Stimulated activated CD4-positive, alpha-beta T cell treated with anti-CD3 and anti-CD28 coated beads, TNF-alpha, amount 100 ng/mL, for 1 hour (primary cell): ENCODE data around the gene MLF2.
A peak's percentile ranks its signal among the peaks of the same experiment; 100 is the strongest.

Experiments used
- DNase-seq, 3 donors: peaks; one replicate each; pipeline ENCODE4 v3.0.0-alpha.2; 2020; ENCODE audit warnings: low read depth in 3 of 3, low spot score in 1 of 3

The MLF2 gene

DNA sequence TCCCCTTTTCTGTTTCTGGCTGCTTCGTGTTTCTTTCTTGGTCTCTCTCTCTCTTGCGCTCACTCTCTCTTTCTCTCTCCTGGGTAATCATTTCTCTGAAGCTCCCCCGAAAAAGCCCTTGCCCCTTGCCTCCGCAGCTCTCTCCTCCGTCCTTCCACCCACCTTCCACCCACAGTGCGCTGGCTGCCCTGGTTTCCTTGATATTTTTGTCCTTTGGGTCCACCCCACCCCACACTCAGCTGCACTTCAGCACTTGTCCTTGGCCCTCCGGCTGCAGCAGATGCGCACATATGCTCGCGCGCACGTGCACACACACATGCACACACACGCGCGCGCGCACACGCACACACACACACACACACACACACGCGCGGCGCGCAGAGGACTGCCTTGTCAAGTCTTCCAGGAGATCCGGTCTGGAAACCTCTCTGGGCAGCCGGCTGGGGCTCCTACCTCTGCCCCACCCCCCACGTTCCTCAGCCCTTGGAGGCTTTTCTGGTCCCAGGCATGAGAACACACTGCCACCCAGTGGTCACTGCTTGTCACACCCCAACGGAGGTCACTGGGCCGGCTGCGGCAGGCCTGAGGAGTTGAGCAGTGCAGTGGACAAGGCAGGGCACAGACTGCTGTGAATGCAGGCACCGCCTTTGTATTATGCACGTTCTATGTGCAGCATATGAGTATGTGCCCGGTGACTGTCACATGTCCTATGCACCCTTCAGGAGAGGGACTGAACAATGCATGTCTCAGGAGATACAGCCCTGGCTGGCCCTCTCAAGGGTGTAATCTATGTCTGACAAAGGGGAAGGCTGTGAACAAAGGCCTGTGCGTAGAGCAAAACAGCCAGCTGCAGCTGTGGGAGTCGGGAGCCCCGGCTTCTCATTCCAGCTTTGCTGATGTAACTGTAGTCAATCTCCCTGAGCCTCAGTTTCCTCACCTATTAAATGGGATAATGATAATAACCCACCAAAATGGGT lies 25.9 kb upstream of the MLF2 start:
- DNase-seq: peak; percentile 71 to 76 (median 75)

DNA sequence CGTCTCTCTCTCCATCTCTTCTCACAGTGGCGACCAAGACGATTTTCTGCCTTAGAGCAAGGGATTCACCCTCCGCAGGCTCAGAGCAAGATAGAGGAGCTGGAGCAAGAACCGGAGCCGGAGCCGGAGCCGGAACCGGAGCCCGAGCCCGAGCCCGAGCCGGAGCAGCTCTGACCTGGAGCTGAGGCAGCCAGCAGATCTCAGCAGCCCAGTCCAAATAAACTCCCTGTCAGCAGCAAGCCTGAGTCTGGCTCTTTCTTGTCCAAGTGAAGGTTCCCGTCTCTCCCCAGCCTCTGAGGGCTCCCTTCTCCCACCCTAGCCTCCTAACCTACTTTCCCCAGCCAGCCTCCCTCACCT lies 25.3 kb upstream of the MLF2 start:
- no peak for DNase-seq

- no peak for DNase-seq
These were observed 24.4 kb upstream of the MLF2 start for GRCh38 chr12:6777386-6777785.

DNA sequence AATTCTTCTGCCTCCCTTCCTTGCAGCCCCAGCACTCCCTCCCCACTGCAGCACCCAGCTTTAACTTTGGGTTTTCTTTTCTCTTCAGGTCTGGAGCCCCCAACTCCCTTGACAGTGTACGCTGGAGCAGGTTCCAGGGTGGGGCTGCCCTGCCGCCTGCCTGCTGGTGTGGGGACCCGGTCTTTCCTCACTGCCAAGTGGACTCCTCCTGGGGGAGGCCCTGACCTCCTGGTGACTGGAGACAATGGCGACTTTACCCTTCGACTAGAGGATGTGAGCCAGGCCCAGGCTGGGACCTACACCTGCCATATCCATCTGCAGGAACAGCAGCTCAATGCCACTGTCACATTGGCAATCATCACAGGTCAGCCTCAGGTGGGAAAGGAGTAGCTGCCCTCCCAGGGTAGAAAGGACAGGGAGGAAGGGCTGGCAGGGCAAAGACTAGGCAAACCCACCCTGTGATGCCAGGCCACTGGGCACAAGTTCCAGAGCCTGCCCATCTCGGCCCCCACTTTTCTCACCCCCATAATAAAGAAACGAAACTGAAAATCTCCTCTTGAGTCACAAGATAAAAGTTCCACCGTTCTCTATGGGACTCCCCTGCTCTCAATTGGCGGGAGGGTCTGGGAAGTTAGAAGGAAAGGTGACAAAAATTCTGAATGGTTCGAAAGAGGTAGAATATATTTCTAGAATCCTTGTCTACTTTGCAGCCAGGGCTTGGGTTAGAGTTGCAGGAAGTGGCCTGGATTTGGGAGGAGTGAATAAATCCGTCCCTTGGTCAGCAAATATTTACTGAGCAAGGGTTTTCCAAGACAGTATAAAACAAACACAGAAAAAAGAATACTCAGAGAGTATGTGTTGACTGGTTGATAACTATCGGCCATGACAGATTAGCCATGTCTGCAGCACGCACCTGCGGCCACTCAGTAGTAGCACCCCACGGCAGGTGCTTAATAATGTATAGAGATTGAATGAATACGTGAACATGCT lies 22.5 kb upstream of the MLF2 start:
- DNase-seq: no peak

- no peak for DNase-seq
These were observed 21.6 kb upstream of the MLF2 start for GRCh38 chr12:6774499-6775062.

DNA sequence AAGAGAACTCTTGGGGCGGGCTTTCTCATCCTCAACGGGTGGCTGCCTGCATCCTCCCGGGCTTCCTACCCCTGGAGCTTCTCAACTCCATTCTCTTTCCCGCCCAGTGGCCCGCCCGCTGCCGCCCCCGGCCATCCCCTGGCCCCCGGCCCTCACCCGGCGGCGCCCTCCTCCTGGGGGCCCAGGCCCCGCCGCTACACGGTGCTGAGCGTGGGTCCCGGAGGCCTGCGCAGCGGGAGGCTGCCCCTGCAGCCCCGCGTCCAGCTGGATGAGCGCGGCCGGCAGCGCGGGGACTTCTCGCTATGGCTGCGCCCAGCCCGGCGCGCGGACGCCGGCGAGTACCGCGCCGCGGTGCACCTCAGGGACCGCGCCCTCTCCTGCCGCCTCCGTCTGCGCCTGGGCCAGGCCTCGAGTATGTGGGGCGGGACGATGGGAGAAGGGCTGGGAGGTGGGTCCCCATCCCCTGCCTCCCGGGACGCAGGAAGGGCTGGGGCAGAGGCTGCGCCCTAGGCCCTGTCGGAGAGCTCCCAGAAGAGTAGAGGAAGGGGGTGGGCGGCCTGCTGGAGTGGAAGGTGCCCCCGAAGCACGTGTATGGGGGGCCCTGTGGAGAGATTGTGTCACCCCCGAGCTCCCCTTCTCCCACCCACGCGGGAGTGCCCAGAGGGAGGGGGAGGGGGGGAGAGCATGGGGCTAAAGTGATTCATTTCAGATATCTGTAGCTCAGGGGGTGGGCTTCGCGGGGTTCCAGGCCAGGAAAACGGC lies 20.8 kb upstream of the MLF2 start:
- no peak for DNase-seq

DNA sequence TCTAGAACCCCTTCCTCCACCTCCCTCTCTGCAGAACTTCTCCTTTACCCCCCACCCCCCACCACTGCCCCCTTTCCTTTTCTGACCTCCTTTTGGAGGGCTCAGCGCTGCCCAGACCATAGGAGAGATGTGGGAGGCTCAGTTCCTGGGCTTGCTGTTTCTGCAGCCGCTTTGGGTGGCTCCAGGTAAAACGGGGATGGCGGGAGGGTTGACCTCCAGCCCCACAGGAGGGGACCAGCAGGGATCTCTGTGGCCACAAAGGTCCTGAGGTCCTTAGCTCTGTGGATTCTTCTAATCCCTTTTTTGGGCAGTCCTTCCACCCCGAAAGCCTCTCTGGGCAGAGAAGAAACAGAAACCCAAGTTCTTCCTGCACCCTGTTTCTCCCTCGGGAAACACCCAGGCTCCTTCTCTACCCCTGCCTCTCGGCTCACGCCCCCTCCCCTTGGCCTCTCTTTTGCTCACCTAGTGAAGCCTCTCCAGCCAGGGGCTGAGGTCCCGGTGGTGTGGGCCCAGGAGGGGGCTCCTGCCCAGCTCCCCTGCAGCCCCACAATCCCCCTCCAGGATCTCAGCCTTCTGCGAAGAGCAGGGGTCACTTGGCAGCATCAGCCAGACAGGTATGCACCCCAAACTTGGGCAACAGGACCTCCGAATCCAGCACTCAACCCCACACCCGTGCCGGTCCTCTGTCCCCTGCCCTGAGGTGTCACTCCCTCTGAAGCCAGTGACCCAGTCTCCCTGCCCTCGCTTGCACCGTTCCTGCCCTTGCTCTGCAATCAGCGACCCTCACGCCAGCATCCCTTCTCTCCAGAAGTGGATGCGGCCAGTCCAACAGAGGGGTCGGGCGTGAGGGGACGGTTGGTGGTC lies 20.0 kb upstream of the MLF2 start:
- no peak for DNase-seq

DNA sequence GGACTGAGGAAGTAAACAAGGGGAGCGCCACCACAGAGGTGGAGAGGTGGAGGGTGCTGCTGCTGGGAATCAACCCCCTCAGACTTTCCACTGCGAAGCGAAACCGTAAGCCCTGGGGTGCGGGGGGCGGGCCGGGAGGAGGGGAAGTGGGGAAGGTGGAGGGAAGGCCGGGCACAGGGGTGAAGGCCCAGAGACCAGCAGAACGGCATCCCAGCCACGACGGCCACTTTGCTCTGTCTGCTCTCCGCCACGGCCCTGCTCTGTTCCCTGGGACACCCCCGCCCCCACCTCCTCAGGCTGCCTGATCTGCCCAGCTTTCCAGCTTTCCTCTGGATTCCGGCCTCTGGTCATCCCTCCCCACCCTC lies 19.4 kb upstream of the MLF2 start, which contains the start of gene LAG3:
TSS of gene LAG3 (plus strand) at position 190 of the 365 bp plus-strand sequence. CDS start 333 bp downstream, outside the sequence.
- no peak for DNase-seq

DNA sequence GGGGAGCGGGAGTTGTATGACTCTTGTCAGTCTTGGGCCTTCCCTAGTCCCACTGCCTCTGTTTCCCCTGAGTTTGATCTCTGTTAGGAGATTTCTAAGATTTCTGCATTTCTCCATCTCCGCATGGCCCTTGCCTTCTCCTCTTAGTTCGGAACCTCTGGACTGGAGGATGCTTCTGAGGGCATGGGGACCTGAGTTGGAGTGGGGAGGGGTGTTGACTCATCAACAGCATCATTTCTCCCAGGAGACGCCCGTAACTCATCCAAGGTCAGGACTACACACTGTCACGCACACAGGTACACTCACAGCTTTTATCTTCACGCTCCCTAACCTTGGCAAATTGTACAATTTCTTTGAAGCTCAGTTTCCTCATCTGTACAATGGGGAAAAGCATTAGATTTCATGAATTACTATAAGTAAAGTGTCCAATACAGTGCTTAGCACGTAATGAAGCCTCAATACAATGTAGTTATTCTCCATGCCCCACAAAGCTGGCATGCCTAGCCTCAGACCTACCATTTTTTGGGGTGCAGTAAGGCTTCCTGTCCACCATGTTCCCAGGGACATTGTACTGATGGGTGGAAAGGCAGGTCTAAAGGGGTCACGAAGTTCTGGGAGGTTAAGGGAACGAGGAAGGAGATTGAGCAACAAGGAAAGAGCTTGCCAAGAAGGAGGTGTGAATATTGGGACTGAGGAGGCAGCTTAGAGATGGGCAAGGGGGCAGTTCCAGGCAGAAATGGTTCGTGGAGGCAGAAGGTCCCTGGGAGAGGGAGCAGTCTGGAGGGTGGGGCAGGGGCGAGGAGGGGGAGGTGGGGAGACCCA lies 18.8 kb upstream of the MLF2 start:
- no peak for DNase-seq

DNA sequence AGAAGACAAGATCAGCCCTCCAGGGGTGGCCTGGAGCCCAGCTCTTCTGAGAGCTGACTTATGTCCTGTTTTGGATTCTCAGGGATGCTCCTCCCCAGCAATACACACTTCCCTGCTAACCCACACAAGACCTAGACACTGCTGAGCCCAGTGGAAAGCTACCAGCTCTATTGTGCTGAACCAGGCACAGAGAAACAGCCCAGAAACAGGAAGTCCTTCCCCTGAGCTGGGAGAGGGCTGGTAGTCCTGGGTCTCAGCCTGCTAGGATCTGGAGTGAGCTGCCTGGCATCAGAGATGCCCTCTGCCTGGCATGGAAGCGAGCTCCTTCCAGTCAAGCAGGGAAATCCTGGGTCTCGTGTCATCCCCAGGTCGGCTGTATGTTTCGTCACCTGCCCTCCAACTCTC lies 18.2 kb upstream of the MLF2 start:
- no peak for DNase-seq

DNA sequence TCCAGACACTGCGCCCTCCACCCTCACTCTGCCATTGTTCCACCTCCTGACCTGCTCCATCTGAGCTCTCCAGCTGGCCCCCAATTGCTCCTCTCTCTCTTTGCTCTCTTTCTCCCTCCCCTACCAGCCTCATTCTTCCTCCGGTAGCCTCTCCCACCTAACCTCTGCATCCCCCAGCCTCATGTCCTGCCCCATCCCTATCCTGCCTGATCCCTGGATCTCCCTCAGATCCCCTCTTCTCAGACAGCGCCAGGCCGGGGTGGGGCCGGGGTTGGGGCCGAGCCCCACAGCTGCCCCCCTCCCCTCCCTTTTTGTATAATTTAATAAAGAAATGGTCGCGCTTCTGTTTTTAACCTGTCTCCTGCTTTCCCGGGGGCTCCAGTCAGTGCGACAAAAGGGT lies 17.7 kb upstream of the MLF2 start:
- DNase-seq: no peak

DNA sequence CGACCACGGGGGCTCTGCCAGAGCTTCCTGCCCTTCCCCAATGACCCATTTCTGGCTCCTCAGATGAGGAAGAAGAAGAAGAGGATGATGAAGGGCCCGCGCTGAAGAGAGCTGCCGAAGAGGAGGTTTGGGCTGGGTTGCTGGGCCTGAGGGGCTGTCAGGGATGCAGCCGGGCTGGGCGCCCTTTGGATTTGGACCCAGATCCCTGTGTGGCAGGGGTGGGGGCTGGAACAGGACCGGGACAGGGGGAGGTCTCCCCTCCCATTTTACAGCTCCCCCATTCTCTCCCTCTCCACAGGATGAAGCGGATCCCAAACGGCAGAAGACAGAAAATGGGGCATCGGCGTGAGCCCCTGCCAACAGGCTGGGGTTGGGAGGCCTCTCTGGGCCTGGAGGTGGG lies 17.2 kb upstream of the MLF2 start:
- no peak for DNase-seq

DNA sequence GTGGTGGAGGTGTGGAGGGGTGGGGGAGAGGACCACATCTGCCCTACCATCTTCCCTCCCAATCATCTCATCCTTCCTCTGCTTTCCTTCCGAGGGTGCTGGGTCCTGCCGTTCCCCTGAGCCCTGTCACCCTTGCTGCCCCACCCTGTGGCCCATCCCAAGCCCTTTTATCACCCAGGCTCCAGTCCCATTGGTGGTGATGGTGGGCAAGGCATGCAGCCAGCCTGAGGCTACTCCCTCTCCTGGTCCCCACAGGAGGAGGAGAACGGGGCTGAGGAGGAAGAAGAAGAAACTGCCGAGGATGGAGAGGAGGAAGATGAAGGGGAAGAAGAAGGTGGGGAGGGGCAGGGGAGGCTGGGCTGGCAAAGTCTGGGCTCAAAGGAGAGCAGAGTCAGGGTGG lies 16.7 kb upstream of the MLF2 start:
- DNase-seq: no peak

DNA sequence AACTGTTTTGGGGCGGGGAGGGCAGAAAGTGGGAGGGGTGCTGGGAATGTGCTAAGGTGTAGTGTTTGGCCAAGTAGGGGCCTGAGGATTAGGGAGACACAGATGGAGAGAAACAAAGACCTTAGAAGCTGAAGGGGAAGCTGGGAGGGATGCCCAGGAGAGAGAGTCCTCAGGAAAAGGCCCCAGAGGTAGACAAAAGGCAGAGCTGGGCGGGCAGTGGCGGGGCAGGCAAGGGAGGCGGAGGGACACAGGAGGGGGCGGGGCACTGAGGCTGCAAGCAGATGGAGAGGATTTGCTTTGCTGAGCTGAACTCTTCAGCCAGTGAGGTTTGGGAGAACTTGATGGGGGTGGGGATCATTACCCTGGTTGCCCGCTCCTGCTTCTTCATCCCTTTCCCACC lies 16.0 kb upstream of the MLF2 start:
- no peak for DNase-seq

GRCh38 chr12:6768437-6768914 lies 15.5 kb upstream of the MLF2 start:
- no peak for DNase-seq

DNA sequence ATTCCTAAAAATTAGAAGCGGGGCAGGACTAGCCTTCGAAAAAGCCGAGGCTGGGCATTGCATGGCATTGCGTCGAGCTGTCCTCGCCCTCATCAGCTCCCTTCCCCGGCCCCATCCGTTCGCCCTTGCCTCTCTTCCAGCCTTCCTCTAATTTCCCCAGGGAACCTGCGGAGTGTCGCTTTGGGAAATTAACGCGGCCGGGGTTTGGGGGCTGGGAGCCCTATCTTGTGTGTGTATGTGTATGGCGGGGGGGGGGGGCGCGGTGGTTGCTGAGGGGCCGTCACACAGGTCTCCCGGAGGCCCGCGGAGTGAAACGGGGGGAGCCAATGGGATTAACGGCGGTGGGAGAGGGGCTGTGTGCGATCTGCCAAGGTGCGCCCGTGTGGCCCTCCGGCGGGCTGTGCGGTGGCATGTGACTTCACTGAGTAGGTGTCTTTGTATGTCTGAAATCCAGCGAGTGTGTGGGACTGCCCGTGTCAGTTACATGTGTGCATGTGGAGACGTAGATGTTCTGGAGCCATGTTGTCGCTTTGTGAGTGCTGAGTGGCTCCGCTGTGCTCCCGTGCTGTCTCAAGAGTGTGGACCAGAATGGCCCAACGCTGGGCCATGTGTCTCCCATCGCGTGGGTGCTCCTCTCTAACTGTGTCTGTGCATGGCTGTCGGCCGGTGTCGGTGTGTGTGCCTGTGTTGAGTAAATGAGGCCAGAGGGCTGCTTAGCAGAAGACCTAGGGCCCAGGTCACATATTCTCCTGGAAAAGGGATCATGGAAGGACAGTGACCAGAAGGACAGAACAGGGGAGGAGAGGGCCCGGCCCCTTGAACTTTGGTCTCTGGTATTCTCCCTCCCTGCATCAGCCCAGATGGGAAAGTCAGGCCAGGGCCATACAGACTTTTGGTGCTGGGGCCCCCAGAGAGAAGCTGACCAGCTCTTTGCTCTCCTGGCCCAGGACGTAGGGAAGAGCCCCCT lies 14.7 kb upstream of the MLF2 start:
- DNase-seq: no peak

DNA sequence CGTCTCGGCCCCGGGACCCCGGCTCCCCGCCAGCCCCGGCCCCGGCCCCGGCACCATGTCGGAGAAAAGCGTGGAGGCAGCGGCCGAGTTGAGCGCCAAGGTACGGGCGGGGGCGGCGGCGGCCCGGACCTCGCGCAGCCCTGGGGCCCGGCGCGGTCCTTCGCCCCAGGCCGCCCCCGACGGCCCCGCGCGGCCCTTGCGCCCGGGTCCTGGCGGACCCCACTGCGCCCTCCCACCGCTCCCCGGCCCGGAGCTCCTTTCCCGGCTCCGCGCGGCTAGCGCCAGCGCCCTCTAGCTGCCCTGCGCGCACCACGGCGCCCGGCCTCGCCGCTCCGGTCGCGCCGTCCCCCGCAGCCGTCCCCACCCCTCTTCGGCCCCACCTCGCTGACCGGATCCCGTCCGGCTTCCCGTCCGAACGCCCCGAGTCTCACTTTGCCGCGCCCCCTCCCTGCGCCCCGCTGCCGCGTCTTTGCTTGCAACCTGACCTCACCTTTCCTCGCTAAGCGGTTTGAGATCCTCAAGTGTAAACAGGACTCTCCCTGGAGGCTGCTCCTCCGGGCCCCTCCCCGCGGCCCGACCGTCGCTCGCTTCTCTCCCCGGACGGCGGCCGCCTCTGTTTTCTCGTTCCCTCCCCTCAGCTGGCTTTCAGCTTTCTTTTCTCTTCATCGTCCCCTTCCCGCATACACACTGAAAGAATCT lies 13.9 kb upstream of the MLF2 start:
- DNase-seq: peak in 1 of 3 donors; percentile 47
